ENCODE measurements around the gene VMP1. TPM values are rescaled to one million over a fixed set of nuclear protein-coding genes. Genes with fewer than 3 reads are reported as not detected.

VMP1 gene
- total and polyA plus RNA-seq, 2 of the 13 experiments (the other 11 are each of a cell fraction or from before 2014, with no cell fraction given): 186 to 271 TPM

GRCh38 chr17:59791603-59792457, 84.4 kb downstream of the VMP1 start (continued):
- no peak for TF ChIP-seq ATF4 (CRISPR knock-in tag; IDR thresholded peaks at IDR 0.05)
- TF ChIP-seq MTF1 (CRISPR knock-in tag; IDR thresholded peaks at IDR 0.05): no peak
- TF ChIP-seq ISL2 (CRISPR knock-in tag; IDR thresholded peaks at IDR 0.05): no peak
- no peak for TF ChIP-seq ZNF383 (CRISPR knock-in tag; IDR thresholded peaks at IDR 0.05; ENCODE audit: borderline replicate concordance)
- no peak for TF ChIP-seq ZSCAN21 (CRISPR knock-in tag; IDR thresholded peaks at IDR 0.05; ENCODE audit: borderline replicate concordance)
- TF ChIP-seq ZNF580 (CRISPR knock-in tag; IDR thresholded peaks at IDR 0.05; ENCODE audit: borderline replicate concordance, low read depth): no peak
- no peak for TF ChIP-seq ZNF556 (CRISPR knock-in tag; IDR thresholded peaks at IDR 0.05; ENCODE audit: borderline replicate concordance)
- no peak for TF ChIP-seq AKNA (CRISPR knock-in tag; IDR thresholded peaks at IDR 0.05; ENCODE audit: borderline replicate concordance)
- peak; percentile 27; the same call in 1 of the 2 replicates for TF ChIP-seq HMG20A (CRISPR knock-in tag; IDR thresholded peaks at IDR 0.05; ENCODE audit: borderline replicate concordance)
- TF ChIP-seq E2F1 (CRISPR knock-in tag; IDR thresholded peaks at IDR 0.05): no peak
- no peak for TF ChIP-seq ZNF547 (CRISPR knock-in tag; IDR thresholded peaks at IDR 0.05)
- TF ChIP-seq AHDC1 (CRISPR knock-in tag; IDR thresholded peaks at IDR 0.05; ENCODE audit: borderline replicate concordance): no peak
- TF ChIP-seq PLSCR1 (CRISPR knock-in tag; IDR thresholded peaks at IDR 0.05; ENCODE audit: borderline replicate concordance): no peak
